Duodenal mucosa (tissue), 2 donors: Measurements from ENCODE around the gene METTL5.
"Not testable (repeated sequence)": the region's sequence is repeated elsewhere in the genome, so short reads cannot be mapped to it uniquely, and the experiment has no call there.

Experiments used
- H3K27ac ChIP-seq: one replicate; pipeline ENCODE4 v1.7.0; 2013; ENCODE audit warnings: low read depth, low read length
- H3K27me3 ChIP-seq, 2 donors: one replicate each; pipeline ENCODE4 v1.7.0; 2013; ENCODE audit warnings: low read length in 2 of 2, control low read depth in 1 of 2; ENCODE audit not compliant: insufficient read depth in 2 of 2, control insufficient read depth in 1 of 2
- H3K36me3 ChIP-seq, 2 donors: one replicate each; pipeline ENCODE4 v1.7.0; 2013; ENCODE audit warnings: low read length in 2 of 2, control low read depth in 1 of 2; ENCODE audit not compliant: insufficient read depth in 2 of 2, control insufficient read depth in 1 of 2
- H3K4me1 ChIP-seq, 2 donors: one replicate each; pipeline ENCODE4 v1.7.0; 2013; ENCODE audit warnings: low read length in 2 of 2, control low read depth in 1 of 2; ENCODE audit not compliant: insufficient read depth in 2 of 2, control insufficient read depth in 1 of 2
- H3K4me3 ChIP-seq, 2 donors: one replicate each; pipeline ENCODE4 v1.7.0; 2013; ENCODE audit warnings: low read length in 2 of 2, low read depth in 1 of 2
- H3K9ac ChIP-seq, 2 donors: one replicate each; pipeline ENCODE4 v1.7.0; 2013; ENCODE audit warnings: low read length in 2 of 2, low read depth in 1 of 2
- H3K9me3 ChIP-seq, 2 donors: one replicate each; pipeline ENCODE4 v1.7.0; 2013; ENCODE audit warnings: low read length in 2 of 2, control low read depth in 1 of 2; ENCODE audit not compliant: control insufficient read depth in 1 of 2

Gene METTL5

GRCh38 chr2:169816961-169817360 lies 7.7 kb downstream of the METTL5 start:
- not testable (repeated sequence) for H3K27ac ChIP-seq, H3K9me3 ChIP-seq, H3K4me3 ChIP-seq, H3K9ac ChIP-seq, H3K27me3 ChIP-seq, H3K4me1 ChIP-seq
- H3K36me3 ChIP-seq: peaks cover 12 to 43% of the 10 kb centered on the region in 2 donors

GRCh38 chr2:169815849-169816248 lies 8.9 kb downstream of the METTL5 start:
- no peak overlapping the region for H3K4me3 ChIP-seq
- H3K9ac ChIP-seq: no peak overlapping the region
- no peak overlapping the region for H3K27ac ChIP-seq
- no peaks in the 10 kb centered on the region for H3K4me1 ChIP-seq
- H3K36me3 ChIP-seq: peaks cover 18 to 45% of the 10 kb centered on the region in 2 donors
- no peaks in the 10 kb centered on the region for H3K9me3 ChIP-seq
- no peaks in the 10 kb centered on the region for H3K27me3 ChIP-seq

- peaks cover 21 to 61% of the 10 kb centered on the region in 2 donors for H3K36me3 ChIP-seq
- H3K27me3 ChIP-seq: no peaks in the 10 kb centered on the region
- H3K4me3 ChIP-seq: no peak overlapping the region
Observed at GRCh38 chr2:169808221-169808620, 16.5 kb downstream of the METTL5 start.

GRCh38 chr2:169806586-169806985 lies 18.1 kb downstream of the METTL5 start:
- Histone ChIP-seq H3K4me3 (no peak overlapping the region), H3K4me1 (no peaks in the 10 kb centered on the region), H3K36me3 (peaks cover 21 to 49% of the 10 kb centered on the region in 2 donors), H3K27ac (no peak overlapping the region), H3K9me3 (no peaks in the 10 kb centered on the region), H3K27me3 (no peaks in the 10 kb centered on the region), H3K9ac (no peak overlapping the region)

More at GRCh38 chr2:169808221-169808620, 16.5 kb downstream of the METTL5 start:
- Histone ChIP-seq H3K4me1 (no peaks in the 10 kb centered on the region), H3K9me3 (no peaks in the 10 kb centered on the region), H3K27ac (no peak overlapping the region), H3K9ac (no peak overlapping the region)

- Histone ChIP-seq H3K36me3 (peaks cover 11 to 30% of the 10 kb centered on the region in 2 donors), H3K9ac (no peak overlapping the region), H3K4me1 (peaks cover 7 to 10% of the 10 kb centered on the region in 2 donors), H3K27me3 (no peaks in the 10 kb centered on the region), H3K4me3 (no peak overlapping the region), H3K9me3 (no peaks in the 10 kb centered on the region), H3K27ac (no peak overlapping the region)
Observed at GRCh38 chr2:169803480-169803879, 21.2 kb downstream of the METTL5 start.

GRCh38 chr2:169798718-169799592 lies 25.8 kb downstream of the METTL5 start, which contains the start of gene SSB:
TSS of gene SSB (plus strand) at chr2:169798871. CDS start at chr2:169800961, 2,090 bp downstream.
- no peaks in the 10 kb centered on the region for H3K36me3 ChIP-seq
- H3K27ac ChIP-seq: peak within 1 kb of the TSS; percentile 70
- H3K4me3 ChIP-seq: peak within 1 kb of the TSS; percentile 90 to 95
- H3K9me3 ChIP-seq: no peaks in the 10 kb centered on the region
- peaks cover 7 to 10% of the 10 kb centered on the region in 2 donors for H3K4me1 ChIP-seq
- no peaks in the 10 kb centered on the region for H3K27me3 ChIP-seq
- peak within 1 kb of the TSS; percentile 53 to 72 for H3K9ac ChIP-seq

- no peaks in the 10 kb centered on the region for H3K36me3 ChIP-seq
- H3K9me3 ChIP-seq: no peaks in the 10 kb centered on the region
- H3K4me1 ChIP-seq: peaks cover 7 to 10% of the 10 kb centered on the region in 2 donors
- no peaks in the 10 kb centered on the region for H3K27me3 ChIP-seq
- H3K9ac ChIP-seq: peak overlapping the region; percentile 53 to 72
- H3K4me3 ChIP-seq: peak overlapping the region; percentile 90 to 95
- H3K27ac ChIP-seq: no peak overlapping the region
Observed at GRCh38 chr2:169798397-169798717, 26.3 kb downstream of the METTL5 start.

GRCh38 chr2:169797601-169798000 lies 27.1 kb downstream of the METTL5 start:
- Histone ChIP-seq H3K4me1 (peaks cover 7 to 10% of the 10 kb centered on the region in 2 donors), H3K9me3 (no peaks in the 10 kb centered on the region), H3K4me3 (no peak overlapping the region), H3K36me3 (no peaks in the 10 kb centered on the region), H3K9ac (no peak overlapping the region), H3K27me3 (no peaks in the 10 kb centered on the region), H3K27ac (no peak overlapping the region)

GRCh38 chr2:169796441-169796840 lies 28.3 kb downstream of the METTL5 start:
- Histone ChIP-seq H3K27me3 (no peaks in the 10 kb centered on the region), H3K9ac (no peak overlapping the region), H3K4me1 (peaks cover 7 to 10% of the 10 kb centered on the region in 2 donors), H3K4me3 (no peak overlapping the region), H3K27ac (no peak overlapping the region), H3K36me3 (no peaks in the 10 kb centered on the region), H3K9me3 (no peaks in the 10 kb centered on the region)

- H3K36me3 ChIP-seq: no peaks in the 10 kb centered on the region
Observed at GRCh38 chr2:169795181-169795580, 29.5 kb downstream of the METTL5 start.

More at GRCh38 chr2:169795181-169795580, 29.5 kb downstream of the METTL5 start:
- no peak overlapping the region for H3K4me3 ChIP-seq
- no peak overlapping the region for H3K27ac ChIP-seq
- no peak overlapping the region for H3K9ac ChIP-seq
- peaks cover 7 to 10% of the 10 kb centered on the region in 2 donors for H3K4me1 ChIP-seq
- H3K27me3 ChIP-seq: no peaks in the 10 kb centered on the region
- no peaks in the 10 kb centered on the region for H3K9me3 ChIP-seq
